GM20431 (cell line): ENCODE data around the gene LSAMP.

Experiments
- in situ Hi-C: fragments of 300-500 bp; cut with MseI, MboI; formaldehyde crosslinking; loops from one replicate; pipeline ENCODE4 v1.15.0; 2020; ENCODE audit warnings: low sequenced_read_pairs; ENCODE audit not compliant: unreplicated experiment

Gene LSAMP

DNA sequence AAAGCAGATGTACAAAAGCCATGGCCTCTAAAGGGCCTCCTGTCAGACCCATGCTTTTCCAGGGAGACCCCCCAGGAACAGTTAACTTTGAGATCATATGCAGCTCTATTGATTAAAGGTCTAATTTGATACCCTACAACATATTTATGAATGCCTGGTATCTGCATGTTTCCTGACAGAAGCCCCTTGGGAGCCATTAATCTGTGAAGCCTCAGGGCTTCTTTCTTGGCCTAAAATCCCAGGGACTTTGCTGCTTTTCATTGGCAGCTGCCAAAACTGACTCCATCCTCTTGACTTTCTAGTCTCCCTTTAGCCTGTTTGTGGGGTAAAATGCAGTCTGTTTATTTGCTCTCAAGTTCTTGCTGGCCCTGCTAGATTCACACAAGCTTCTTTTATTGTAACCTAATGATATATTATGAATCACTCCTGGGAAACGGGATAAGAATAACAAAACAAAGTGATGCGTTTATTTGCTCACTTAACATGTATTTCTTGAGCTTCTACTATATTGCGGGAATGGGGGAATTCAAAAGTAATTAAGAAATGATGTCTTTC, 257.0 kb downstream of the LSAMP start:
- in situ Hi-C loops: no loop called here

DNA sequence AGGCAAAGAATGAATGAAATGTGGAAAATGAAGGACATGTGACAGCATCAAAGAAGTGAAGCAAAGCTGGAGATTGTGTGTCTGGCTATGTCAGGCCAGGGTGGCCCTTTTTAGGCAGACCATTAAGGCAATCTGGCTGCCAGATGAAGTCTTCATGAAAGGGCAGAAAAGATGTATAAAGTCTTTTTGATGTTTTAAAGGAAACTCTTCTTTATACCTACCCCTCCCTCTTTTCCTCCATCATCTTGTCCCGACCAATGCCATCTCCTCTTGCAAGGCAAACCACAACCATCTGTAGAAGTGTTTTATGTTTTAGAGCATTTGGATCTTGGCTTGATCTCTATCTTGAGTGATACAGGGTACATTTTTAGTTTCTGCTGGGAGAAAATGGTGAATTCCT, 259.2 kb downstream of the LSAMP start:
- in situ Hi-C loops: no loop called here

DNA sequence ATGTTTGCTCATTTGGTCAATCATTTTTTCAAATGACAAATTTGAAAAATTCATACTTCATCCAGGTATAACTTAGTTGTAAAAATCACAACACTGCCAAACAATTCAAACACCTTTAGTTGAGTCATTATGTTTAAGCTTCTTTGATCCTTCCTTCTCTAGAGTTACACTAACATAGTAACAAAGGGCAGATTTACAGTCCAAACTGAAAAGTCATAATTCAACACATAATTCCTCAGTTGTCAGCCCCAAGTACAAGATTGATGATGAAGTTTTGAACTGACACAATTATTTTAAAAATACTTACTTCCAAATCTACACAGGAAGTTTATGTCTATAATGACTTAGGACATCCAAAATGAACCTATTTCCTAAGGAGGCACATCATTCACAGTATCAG, 264.1 kb downstream of the LSAMP start:
- in situ Hi-C loops: no loop called here

DNA sequence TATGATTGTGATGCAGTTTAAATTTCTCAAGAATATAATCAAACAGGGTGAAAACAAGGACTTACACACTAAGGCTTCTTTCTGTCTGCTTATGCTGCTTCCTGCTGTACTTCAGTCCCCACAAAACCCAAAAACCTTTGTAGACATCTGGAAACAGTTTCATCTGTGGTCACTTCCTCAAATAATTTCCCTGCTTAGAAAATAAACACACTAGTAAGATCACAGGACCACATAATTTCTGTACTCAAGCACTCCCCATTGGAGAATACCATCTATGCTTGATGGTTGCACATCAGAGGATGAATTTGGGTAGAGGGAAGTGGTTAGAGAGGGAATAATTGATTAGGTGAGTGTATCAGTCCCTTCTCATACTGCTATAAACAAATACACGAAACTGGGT, 266.2 kb downstream of the LSAMP start:
- in situ Hi-C loops: no loop called here

DNA sequence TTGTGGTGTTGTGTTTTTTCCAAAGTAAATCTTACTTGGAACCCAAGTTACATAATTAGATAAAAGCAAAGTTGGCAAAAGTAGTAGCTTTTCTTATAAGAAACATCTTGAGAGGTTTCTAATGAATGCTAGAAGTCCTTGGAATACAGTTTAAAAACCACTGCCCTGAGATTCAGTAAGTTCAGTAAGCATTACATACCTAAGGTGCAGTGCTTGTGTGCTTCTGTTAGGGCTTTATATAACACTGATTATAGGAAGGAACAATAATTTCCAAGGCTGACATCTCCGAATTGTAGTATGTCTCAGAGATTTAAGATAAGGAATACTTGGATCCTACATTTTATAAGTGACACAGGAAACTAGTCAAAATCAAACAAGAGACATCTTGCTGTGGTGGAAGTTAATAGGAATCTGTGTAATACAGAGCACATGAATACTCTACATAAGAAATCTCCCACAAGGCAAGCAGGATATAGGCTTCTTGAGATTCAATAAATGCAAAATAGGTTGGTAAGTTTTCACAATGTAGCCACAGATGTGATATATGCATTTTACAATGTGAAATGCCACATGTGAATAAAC, 268.2 kb downstream of the LSAMP start:
- in situ Hi-C loops: no loop called here

DNA sequence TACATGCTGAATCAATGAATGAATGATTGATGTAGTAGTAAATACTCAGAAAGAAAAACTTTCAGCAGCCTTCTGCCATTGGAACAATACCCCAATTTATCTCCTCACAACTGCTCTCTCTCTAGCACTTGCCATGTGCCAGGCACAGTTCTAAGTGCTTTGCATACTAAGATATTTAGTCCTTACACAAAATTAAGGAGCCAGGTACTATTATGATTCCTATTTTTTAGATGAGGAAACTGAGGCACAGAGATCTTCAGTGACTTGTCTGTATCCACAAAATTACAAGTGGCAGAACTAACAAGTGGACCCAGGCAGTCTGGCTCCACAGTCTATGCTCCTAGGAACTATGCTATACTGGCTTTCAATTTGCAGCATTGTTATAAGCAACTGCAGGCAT, 279.2 kb downstream of the LSAMP start:
- in situ Hi-C loops: no loop called here

DNA sequence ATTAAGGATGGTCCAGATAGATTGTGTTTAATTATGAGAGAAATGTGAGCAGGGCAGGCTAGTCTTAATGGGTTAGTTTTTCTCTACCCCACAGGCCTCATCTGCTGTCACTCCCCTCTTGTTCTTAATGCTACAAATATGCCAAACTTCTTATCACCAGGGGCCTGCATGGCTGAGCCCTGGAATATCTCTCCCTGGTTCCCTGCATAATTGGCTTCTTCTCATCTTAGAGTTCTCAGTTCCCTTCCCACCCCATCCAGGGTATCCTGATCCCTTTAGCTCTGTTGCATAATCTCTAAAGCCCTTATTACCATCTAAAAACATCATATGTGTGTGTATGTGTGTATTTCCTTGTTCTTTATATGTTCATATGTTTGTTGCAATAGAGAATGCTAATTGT, 279.6 kb downstream of the LSAMP start:
- in situ Hi-C loops: no loop called here

DNA sequence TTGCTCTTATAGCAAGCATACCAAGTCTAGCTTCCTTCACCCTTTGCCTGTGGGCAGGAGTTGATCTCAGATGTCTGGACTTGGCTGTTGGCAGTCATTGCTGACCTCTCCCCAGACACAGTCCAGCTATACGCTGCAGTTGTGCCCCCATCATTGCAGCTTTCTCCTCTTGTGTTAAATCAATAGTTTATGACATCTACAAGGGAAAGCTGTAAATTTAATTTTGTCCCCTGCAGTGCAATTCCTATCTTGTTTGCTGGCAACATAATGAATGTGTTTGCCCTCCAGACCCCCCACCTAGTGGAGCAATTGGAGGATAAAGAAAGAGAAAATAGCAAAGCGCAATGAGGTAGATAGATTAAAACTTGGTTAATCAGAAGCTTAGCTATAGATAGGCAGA, 280.2 kb downstream of the LSAMP start:
- in situ Hi-C loops: no loop called here

DNA sequence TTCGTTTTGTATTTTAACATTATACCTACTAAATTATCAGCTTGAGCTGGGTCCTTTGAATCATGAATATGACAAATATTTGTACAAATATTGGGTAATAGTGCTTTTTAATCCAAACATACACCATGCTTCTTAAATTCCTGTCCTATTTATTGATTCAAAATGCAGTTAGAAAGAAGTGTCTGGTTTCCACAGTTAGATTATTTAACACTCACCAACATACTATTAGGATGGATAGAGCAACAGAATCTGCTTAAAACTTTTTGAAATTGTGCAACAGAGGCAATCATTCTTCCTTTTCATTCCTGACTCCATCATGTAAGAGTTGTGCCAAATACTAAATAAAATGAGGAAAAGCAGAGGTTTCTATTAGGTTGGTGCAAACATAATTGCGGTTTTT, 281.2 kb downstream of the LSAMP start:
- in situ Hi-C loops: no loop called here

DNA sequence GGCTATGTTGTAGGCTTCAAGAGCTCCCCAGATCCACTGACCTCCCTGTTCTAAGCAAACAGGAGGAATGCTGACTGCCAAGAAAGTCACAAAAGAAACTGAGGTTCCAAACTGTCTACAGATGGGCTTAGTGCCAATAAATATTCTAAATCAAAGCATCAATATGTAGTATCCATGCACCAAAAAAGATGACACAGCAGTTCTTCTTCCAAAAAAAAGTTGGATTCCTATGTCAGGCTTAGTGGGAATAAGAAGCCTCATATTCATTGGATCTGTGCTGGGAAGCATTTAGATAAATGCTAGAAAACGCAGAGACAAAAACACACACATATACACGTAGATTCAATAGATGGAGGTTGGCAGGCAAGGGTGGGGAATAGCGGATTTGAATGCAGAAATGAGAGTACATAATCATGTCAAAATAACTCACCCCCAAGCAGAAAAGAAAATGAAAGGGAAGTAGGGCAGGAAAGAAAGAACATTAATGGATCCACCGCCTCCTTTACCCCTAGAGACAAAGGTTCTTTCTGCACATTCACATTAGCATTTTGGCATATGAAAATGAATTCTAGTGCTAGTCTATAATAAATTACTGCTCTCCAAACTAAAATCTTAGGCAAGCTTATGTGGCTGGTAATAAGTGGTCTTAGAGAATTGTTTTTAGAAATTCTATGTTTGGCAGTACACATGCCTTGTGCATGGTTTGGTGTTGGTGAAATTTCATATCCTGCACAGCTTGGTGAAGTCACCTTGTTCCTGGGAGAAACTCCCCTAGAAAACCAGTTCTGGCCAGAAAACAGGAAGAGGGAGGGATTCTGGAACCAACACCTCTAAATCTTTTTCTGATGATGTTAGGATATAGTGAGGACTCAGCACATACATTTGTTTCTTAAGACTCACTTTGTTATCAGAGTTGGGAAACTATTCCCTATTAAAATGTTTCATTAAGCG, 283.4 kb downstream of the LSAMP start:
- in situ Hi-C loops: no loop called here

DNA sequence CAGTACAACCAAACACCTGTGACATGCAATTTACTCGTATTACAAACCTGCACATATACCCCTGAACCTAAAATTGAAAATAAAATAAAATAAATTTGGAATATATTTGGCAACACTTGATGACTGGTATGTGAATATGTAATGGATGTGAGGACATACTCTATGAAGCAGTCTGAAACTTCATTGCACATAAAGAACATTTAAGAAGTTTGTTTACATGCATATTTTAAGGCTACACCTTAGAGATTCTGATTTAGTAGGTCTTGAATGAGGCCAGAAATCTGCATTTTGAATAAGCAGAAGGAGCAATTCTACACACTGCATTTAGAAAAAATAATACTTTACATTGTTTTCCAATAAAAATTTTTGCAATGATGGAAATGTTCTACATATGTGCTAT, 284.7 kb downstream of the LSAMP start:
- in situ Hi-C loops: no loop called here

DNA sequence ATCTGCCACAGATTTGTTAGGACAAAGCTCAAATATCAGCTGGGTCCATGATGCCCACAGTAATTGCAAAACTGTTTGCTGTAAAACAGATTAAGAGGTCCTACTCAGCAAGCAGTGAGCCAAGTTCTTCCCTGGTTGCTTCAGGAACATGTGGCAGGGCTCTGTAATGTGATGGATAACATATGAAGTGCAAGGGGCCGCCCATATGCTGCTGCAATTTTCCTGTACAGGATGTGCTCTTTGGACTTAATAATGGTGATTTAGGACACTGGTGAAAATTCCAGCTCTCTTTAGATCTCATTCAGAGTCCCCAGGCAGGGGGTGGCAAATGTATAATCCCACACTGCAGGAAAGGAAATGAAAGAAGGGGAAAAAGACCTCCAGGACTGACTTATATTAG, 289.4 kb downstream of the LSAMP start:
- in situ Hi-C loops: no loop called here

DNA sequence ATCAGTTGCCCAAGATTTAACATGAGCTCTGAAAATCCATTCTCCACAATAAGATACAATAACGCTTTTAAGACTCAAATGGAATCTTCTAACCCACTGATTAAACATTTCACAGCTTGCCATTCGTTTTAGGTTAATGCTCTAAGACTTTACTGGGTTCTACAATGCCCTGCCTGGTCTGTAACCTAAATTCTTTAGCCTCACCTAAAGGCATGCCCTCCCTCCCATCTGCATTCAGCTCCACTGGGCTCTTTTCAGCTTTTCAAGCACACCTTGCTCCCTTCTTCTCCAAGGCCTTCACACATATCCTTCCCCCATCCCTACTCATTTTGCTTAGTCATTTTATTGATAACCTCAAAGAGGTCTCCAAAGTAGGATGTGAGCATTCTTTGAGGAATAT, 290.9 kb downstream of the LSAMP start:
- in situ Hi-C loops: no loop called here

DNA sequence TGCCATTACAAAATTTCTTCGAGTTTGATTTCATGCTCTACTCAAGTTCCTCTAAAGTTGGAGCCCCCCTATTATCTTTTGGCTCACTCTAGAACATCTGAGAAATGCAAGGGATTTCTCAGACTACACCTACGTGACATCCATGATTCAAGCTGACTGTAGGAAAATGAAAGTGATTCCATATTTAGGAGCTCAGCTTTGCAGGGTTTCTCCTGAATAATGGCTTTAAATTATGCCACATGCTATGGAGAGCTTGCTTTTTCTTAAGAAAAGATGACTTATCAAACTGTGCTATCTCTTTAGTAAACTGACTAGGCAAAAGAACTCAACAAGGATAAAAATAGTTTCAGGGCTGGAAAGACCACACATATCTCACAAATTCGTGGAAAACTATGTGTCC, 292.1 kb downstream of the LSAMP start:
- in situ Hi-C loops: no loop called here

DNA sequence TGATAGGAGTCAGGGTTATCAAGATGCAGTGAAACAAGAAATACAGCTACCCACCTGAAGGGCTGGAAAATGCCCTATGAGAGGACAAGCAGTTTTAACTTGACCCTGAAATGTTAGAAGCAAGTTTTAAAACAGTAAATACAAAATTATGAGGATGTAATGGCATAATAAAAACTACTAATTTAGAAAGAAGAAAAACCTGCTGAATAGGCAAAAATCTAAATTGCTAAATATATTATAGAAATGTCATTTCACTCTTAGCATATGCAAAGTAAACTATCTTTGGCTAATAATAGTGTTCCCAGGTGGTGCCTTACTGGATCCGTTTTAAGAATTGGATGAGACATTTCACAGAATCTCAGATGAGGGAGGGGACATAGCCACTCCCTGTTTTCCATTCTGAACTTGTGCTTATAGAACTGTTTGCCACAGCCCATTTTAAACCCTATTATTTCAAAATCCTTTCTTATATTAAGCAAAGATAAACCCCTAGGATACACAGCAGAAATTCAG, 294.6 kb downstream of the LSAMP start:
- in situ Hi-C loops: no loop called here

DNA sequence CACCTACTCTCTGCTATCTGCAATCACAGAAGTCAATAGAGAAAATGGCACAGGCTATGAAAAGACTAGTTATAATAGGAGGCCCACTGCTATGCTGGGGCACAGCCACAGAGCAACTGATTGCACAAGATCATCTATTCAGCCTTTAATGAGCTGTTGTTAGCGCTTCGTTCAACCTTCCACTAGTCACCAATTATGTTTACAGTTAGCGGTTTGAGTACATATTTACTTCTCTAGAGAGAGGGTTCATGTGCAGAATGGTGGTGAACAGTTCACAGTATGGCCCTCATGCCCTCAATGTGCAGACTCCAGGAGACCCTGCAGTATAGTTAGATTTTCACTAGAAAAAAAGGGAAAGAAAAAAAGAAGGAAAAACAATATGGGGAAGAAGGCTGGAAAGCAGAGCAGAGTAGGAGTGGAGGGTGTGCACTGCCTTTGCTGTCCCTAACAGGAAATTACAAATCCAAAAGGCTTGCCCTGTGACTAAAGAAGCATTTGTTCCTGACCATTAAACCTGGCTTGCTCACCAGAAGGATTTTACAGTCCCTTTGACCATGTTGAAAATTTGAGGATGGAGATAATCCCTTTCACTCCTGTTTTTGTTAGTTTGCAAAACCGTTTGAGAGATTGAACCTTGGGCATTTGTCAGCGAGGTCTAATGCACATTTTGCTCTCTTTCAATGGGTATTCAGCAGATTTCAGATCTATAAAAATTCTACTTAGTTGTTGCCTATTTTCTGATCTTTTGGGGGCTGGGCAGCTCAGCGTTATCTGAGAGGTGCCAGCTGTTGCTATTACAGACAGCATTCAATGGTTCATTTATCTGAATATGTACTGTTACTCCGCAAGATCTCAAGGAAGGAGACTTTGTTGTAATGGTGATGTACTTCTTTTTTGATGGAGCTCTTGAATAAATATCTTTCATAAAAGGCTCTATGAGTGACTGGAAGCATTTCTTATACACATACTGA, 296.1 kb downstream of the LSAMP start:
- in situ Hi-C loops: loop anchor here (25.0 kb wide), 1 partner anchor 613 kb away; no protein-coding TSS in a partner anchor

DNA sequence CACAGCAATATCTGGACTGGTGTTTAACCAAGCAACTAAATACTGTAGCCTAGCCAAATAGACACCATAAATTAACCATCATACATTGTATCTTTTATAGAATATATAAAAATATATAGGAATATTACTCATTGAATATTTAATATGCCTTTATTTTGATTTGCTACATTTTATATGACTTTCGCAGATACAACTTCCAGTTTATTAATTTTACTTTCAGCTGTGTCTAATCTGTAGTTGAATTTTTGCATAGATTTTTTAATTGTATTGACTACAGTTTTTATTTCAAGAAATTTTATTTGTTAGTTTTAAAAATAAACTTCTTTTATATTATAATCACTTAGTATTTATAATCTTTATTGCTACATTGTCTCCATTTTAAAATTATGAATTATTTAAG, 299.7 kb downstream of the LSAMP start:
- in situ Hi-C loops: loop anchor here (25.0 kb wide), 1 partner anchor 617 kb away; no protein-coding TSS in a partner anchor

DNA sequence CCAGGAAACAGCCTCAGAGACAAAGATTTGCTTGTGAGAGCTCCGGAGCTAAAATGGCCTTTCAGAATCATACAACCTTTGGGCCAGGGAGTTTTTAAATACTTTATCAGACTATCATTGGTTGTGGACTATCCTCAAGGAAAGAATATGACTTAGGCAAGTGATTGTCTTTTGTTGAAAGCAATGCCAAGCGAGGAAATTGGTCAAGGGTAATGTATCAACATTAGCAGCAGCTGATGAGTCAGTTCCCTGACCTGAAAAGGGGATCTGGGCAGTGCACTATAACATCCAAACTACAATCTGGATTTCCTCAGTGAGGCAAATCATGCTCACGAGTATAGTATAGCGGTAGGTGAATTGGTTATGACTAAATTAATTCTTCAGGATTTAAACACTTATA, 303.6 kb downstream of the LSAMP start:
- in situ Hi-C loops: loop anchor here (25.0 kb wide), 1 partner anchor 621 kb away; no protein-coding TSS in a partner anchor

DNA sequence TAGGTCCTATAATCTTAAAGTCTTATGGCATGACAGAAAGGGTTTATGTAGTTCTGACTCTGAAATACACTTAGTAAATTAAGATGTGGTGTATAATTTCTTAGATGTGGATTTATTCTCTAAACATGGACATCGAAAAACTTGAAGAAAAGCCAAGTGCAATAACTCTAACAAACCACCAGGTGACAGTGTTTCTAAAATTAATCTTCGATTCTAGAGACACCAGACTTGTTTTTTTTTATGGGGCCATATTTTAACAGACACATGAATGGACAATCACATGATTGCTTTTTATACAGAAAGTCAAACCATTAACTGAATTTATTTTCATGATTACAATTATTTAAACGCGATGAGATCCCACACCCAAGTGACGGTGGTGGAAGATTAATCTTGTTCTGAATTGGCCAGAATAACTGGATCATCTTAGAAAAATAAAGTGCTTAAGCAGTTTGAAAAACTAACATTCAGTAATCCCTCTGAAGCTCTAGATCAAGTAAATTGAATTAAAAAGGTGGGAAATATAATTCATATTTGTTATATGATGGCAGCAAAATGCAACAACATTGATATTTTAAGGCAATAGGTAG, 305.1 kb downstream of the LSAMP start:
- in situ Hi-C loops: loop anchor here (25.0 kb wide), 1 partner anchor 622 kb away; no protein-coding TSS in a partner anchor
